ENCODE data around the gene ACTR8. TPM values are rescaled to one million over a fixed set of nuclear protein-coding genes. Genes with fewer than 3 reads are reported as not detected.
A peak's percentile ranks its signal among the peaks of the same experiment; 100 is the strongest.

Gene ACTR8
- total and polyA plus RNA-seq, 2 experiments from 2014 or later: 23.0 to 33.0 TPM

DNA sequence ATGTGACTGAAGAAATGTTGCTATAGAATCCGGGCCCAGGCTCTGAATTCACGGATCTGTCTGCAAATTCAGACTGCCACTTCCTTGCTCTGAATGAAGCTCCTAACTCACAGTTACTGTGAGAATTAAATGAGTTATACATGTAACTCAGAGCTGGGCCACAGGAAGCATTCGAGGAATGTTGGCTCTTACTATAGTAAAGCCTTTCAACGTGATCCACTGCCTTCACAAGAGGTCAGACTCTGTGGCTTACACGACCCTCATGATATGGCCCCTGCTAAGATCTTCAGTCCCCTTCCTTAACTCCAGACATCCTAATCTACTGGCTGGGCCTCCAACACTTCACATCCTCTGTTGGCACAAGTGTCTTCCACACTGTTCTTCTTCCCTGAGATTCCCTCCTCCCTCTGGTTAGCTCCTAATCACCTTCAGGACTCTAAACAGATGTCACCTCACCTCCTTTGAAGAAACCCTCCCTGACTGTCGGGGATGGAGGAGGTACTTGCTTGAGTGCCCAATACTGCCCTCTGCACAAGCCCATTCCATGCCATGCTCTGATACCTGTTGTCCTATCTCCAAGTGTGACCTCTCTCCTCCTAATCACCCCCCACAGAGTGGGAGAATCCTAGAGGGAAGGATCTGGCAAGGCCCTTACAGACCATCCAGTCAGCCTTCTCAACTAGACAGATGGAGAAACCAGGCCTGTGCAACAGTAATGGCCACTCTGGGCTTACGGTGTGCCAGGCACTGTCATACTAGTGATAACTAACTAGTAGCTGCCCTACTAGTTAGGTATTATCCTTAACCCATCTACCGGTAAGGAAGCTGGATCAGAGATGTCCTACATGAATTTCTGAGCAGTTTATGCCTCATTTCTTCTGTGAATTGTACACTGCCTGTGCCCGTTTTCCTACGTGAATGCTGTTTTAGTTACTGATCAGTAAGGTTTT is 1.3 kb downstream of the ACTR8 start:
- Histone ChIP-seq H3F3A (ENCODE audit: insufficient read depth) (peaks cover 9% of the 10 kb centered on the region), H3K36me3 (ENCODE audit: low read depth) (peaks cover 45% of the 10 kb centered on the region)

DNA sequence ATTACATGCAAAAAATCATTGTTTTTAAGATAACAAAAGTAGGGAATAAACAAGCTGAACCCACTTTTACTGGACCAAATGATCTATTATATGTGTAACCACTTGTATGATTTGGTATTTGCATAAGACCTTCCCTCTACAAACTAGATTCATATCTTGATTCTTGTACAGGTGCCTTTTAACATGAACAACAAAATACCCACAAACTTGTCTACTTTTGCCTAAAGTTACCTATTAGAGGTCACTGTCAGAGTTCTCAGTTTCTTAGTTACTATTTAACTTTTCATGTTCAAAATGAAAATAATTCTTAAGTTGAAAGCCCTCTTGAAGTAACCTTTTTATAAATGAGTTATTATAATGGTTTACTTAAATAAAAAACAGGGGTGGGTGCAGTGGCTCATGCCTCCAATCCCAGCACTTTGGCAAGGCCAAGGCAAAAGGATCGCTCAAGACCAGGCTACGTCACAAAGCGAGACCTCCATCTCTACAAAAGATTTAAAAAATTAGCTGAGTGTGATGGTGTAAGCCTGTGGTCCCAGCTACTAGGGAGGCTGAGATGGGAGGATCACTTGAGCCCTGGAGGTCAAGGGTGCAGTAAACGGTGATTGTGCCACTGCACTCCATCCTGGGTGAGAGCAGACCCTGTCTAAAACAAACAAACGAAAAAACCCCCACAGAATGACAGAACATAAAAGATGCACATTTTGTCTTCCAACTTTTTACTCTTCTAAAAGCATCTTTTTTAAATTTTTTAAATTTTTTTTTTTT is 16.0 kb downstream of the ACTR8 start:
- TF ChIP-seq EZH2 (IDR thresholded peaks at IDR 0.05; ENCODE audit: insufficient read depth, poor library complexity, severe bottlenecking): no peak
- no peak for TF ChIP-seq EZH2phosphoT487 (IDR thresholded peaks at IDR 0.05; ENCODE audit: insufficient read depth, low read depth)
- H3K27ac ChIP-seq: no peak overlapping the region
- H2AFZ ChIP-seq: no peak overlapping the region
- no peaks in the 10 kb centered on the region for H3K4me1 ChIP-seq (ENCODE audit: insufficient read depth)
- no peaks in the 10 kb centered on the region for H3F3A ChIP-seq (ENCODE audit: insufficient read depth)
- DNase-seq: no peak
- H3K9ac ChIP-seq: no peak overlapping the region
- no peaks in the 10 kb centered on the region for H3K79me2 ChIP-seq (ENCODE audit: insufficient read depth)
- no peaks in the 10 kb centered on the region for H3K9me2 ChIP-seq (ENCODE audit: insufficient read depth)
- in situ Hi-C loops (cut with MboI): no loop called here
- no peak overlapping the region for H3K4me2 ChIP-seq (ENCODE audit: unreplicated experiment)
- peaks cover 52% of the 10 kb centered on the region; the same call in 1 of the 2 replicates for H3K36me3 ChIP-seq (ENCODE audit: low read depth)
- H3K9me3 ChIP-seq (ENCODE audit: low read depth): no peaks in the 10 kb centered on the region
- WGBS, 2 experiments (ENCODE audit: low coverage in 1 of 2, low lambda C conversion rate in 2 of 2, missing lambda C conversion rate in 2 of 2): 83 to 86% methylated on average over 5 of the region's 5 CpGs
- H4K20me1 ChIP-seq (ENCODE audit: insufficient read depth): no peaks in the 10 kb centered on the region
- no peak overlapping the region for H3K4me3 ChIP-seq
- no peaks in the 10 kb centered on the region for H3K27me3 ChIP-seq (replicated peaks; ENCODE audit: insufficient read depth)

More for the DNA sequence above, 1.3 kb downstream of the ACTR8 start:
- Histone ChIP-seq H3K4me1 (ENCODE audit: insufficient read depth) (peaks cover 12% of the 10 kb centered on the region), H3K4me3 (peak overlapping the region; percentile 94), H4K20me1 (ENCODE audit: insufficient read depth) (no peaks in the 10 kb centered on the region), H3K79me2 (ENCODE audit: insufficient read depth) (peaks cover 38% of the 10 kb centered on the region), H3K4me2 (ENCODE audit: unreplicated experiment) (peak overlapping the region; percentile 95), H3K9ac (peak overlapping the region; percentile 92), H2AFZ (peak overlapping the region; percentile 91), H3K9me3 (ENCODE audit: low read depth) (no peaks in the 10 kb centered on the region), H3K9me2 (ENCODE audit: insufficient read depth) (no peaks in the 10 kb centered on the region), H3K27me3 (replicated peaks; ENCODE audit: insufficient read depth) (no peaks in the 10 kb centered on the region), H3K27ac (peak overlapping the region; percentile 76)
- peak; percentile 61 for DNase-seq
- no peak for TF ChIP-seq EZH2phosphoT487 (IDR thresholded peaks at IDR 0.05; ENCODE audit: insufficient read depth, low read depth)
- no peak for TF ChIP-seq EZH2 (IDR thresholded peaks at IDR 0.05; ENCODE audit: insufficient read depth, poor library complexity, severe bottlenecking)
- 46% methylated on average over 10 of the region's 10 CpGs for WGBS, 2 experiments (ENCODE audit: low coverage in 1 of 2, low lambda C conversion rate in 2 of 2, missing lambda C conversion rate in 2 of 2)
- in situ Hi-C loops (cut with MboI): loop anchor here (25.0 kb wide), 1 partner anchor 543 kb away; the partner anchor contains the start of gene DCP1A

DNA sequence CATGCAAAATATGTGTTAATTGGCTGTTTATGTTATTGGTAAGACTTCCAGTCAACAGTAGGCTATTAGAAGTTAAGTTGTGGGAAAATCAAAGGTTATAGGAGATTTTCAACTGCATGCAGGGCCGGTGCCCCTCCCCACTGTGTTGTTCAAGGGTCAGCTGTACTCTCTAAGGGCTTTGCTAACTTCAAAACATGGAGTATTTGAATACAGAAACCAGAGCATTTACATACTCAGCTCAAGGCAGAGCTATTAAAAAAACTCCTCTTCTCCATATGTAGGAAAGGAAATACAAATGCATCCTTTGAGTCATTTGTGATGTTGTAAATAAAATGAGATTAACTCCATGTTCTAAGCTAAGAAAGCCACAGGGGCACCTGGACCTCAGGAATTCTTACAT is 18.8 kb downstream of the ACTR8 start:
- H3K4me1 ChIP-seq (ENCODE audit: insufficient read depth): no peaks in the 10 kb centered on the region
- no peak overlapping the region for H3K4me2 ChIP-seq (ENCODE audit: unreplicated experiment)
- H3K9me3 ChIP-seq (ENCODE audit: low read depth): no peaks in the 10 kb centered on the region
- no peak for TF ChIP-seq EZH2 (IDR thresholded peaks at IDR 0.05; ENCODE audit: insufficient read depth, poor library complexity, severe bottlenecking)
- TF ChIP-seq EZH2phosphoT487 (IDR thresholded peaks at IDR 0.05; ENCODE audit: insufficient read depth, low read depth): no peak
- H4K20me1 ChIP-seq (ENCODE audit: insufficient read depth): no peaks in the 10 kb centered on the region
- no peaks in the 10 kb centered on the region for H3K9me2 ChIP-seq (ENCODE audit: insufficient read depth)
- H3F3A ChIP-seq (ENCODE audit: insufficient read depth): no peaks in the 10 kb centered on the region
- in situ Hi-C loops (cut with MboI): no loop called here
- peaks cover 34% of the 10 kb centered on the region; the same call in 1 of the 2 replicates for H3K36me3 ChIP-seq (ENCODE audit: low read depth)
- H3K4me3 ChIP-seq: no peak overlapping the region
- H3K27me3 ChIP-seq (replicated peaks; ENCODE audit: insufficient read depth): no peaks in the 10 kb centered on the region
- no peak overlapping the region for H3K27ac ChIP-seq
- H3K9ac ChIP-seq: no peak overlapping the region
- WGBS, 2 experiments (ENCODE audit: low coverage in 1 of 2, low lambda C conversion rate in 2 of 2, missing lambda C conversion rate in 2 of 2): 90 to 100% methylated on average over 1 of the region's 1 CpG
- DNase-seq: no peak
- no peaks in the 10 kb centered on the region for H3K79me2 ChIP-seq (ENCODE audit: insufficient read depth)
- H2AFZ ChIP-seq: no peak overlapping the region

DNA sequence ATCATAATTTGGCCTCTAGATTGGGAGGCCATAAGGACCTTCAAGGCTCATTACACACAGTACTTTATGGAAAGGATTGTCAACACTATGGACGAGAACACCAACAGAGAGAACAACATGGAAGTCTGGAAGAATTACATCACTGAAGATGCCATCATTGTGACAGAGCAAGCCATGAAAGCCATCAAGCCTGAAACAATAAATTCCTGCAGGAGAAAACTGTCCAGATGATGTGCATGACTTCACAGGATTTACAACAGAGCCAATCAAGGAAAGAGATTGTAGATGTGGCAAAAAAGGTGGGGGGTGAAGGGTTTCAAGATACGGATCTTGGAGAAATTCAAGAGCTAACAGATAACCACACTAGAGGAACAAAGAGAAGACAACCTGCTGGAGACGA is 19.7 kb downstream of the ACTR8 start:
- Histone ChIP-seq H4K20me1 (ENCODE audit: insufficient read depth) (no peaks in the 10 kb centered on the region), H3K4me2 (ENCODE audit: unreplicated experiment) (no peak overlapping the region), H3K4me3 (no peak overlapping the region), H3F3A (ENCODE audit: insufficient read depth) (no peaks in the 10 kb centered on the region), H3K9ac (no peak overlapping the region), H3K27ac (no peak overlapping the region), H3K27me3 (replicated peaks; ENCODE audit: insufficient read depth) (no peaks in the 10 kb centered on the region), H3K9me2 (ENCODE audit: insufficient read depth) (no peaks in the 10 kb centered on the region), H3K9me3 (ENCODE audit: low read depth) (no peaks in the 10 kb centered on the region), H3K36me3 (ENCODE audit: low read depth) (peaks cover 30% of the 10 kb centered on the region; the same call in 1 of the 2 replicates), H3K79me2 (ENCODE audit: insufficient read depth) (no peaks in the 10 kb centered on the region), H3K4me1 (ENCODE audit: insufficient read depth) (no peaks in the 10 kb centered on the region), H2AFZ (no peak overlapping the region)
- in situ Hi-C loops (cut with MboI): no loop called here
- no peak for TF ChIP-seq EZH2phosphoT487 (IDR thresholded peaks at IDR 0.05; ENCODE audit: insufficient read depth, low read depth)
- no peak for TF ChIP-seq EZH2 (IDR thresholded peaks at IDR 0.05; ENCODE audit: insufficient read depth, poor library complexity, severe bottlenecking)
- DNase-seq: no peak
- 90% methylated on average over 3 of the region's 3 CpGs for WGBS, 2 experiments (ENCODE audit: low coverage in 1 of 2, low lambda C conversion rate in 2 of 2, missing lambda C conversion rate in 2 of 2)

Measured in GM23248 (cell line).